Measurements from ENCODE around the gene NDRG4.
A peak's percentile ranks its signal among the peaks of the same experiment; 100 is the strongest.

The NDRG4 gene

DNA sequence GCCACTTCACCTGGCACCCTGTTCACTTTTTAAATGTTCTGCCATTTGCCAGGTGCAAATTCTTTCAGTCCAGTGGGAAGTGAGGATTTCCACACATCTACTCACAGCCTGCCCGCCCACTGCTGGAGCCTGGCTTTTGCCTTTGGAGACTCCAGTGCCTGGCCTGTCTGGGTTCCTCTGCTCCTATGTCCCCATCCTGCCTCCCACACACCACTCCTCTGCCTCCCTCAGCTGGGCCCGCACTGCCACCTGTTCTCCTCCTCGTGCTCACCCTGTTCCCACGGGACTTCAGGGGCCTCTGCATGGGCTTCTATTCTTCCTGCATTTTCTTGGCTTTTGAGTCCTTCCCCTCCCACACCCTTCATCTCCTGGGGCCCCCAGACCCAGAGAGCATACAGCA lies 7.9 kb upstream of the NDRG4 start:
- TF ChIP-seq, protein P1, sequence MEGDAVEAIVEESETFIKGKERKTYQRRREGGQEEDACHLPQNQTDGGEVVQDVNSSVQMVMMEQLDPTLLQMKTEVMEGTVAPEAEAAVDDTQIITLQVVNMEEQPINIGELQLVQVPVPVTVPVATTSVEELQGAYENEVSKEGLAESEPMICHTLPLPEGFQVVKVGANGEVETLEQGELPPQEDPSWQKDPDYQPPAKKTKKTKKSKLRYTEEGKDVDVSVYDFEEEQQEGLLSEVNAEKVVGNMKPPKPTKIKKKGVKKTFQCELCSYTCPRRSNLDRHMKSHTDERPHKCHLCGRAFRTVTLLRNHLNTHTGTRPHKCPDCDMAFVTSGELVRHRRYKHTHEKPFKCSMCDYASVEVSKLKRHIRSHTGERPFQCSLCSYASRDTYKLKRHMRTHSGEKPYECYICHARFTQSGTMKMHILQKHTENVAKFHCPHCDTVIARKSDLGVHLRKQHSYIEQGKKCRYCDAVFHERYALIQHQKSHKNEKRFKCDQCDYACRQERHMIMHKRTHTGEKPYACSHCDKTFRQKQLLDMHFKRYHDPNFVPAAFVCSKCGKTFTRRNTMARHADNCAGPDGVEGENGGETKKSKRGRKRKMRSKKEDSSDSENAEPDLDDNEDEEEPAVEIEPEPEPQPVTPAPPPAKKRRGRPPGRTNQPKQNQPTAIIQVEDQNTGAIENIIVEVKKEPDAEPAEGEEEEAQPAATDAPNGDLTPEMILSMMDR (IDR thresholded peaks at IDR 0.05): no peak

DNA sequence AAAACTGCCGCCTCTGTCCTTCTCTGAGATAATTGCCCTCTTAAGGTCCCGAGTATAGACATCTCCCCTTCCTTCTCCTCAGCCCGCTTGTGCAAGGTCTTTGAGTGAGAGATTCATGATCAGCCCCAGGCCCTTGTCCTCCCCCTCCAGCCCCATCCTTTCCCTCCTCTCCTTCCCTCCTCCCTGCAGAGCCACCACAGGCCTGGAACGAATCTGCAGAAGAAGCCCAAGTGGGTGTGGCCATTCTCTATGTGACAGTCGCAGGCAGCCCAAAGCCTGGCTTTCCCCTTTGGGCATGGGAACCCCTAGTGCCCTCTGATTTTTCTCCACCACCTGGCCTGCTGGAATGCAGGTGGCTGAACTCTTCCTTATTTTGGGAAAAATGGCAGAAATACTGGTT lies 7.2 kb upstream of the NDRG4 start:
- TF ChIP-seq, protein P1 (IDR thresholded peaks at IDR 0.05): no peak

DNA sequence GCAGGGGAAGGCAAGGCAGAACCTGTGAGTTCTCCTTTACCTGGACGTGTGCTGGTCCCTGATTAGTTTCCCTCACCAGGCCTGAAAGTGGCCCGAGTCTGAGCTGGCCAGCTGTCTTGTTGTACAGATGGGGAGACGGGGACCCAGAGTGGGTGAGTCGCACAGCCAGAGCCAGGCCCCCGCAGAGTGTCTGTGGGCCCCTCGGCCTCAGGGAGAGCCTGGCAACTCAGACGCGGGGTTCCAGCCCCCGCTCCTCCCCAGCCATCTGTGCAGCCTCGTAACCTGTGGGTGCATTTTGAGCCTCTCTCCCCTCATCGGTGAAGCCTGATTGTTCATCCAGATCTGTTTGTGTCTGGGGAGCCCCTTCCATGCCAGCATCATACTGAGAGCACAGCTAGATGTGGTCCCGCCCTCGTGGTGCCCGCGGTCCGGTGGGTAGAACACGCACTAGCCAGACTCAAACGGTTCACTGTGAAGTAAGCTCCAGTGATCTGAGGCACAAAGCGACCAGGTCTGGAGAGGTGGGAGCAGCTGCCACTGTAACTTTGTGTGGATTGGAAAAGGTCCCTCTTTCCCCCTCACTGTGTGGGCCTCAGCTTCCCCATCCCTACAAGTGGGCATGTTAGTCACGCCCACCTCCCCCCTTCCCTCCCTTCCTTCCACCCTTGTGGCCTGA lies 6.0 kb upstream of the NDRG4 start:
- TF ChIP-seq, protein P1 (IDR thresholded peaks at IDR 0.05): no peak

DNA sequence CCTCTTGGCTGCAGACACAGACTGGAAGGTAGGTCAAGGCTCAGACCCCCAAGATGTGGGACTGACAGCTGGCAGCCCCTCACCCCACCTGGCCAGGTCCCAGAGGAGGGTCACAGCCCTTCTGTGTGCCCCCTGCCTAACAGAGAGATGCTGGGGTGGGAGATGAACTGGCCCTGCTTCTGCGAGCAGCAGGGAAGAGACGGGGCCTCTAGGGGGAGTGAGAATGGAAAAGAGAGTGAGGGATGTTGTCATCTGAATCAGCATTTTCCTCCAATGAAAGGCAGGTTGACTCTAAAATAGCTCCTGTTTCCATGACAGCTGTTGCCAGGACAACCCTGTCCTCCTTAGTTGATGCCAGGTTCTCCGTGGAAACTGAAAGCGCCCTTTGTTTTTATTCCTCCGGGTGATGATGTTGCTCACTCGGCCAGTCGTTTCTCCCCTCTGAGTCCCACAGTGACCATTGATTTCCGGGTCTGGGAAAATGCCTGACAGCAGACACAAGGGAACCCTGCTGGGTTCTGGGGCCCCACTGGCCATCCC lies 4.9 kb upstream of the NDRG4 start:
- TF ChIP-seq, protein P1 (IDR thresholded peaks at IDR 0.05): peak; percentile 69

DNA sequence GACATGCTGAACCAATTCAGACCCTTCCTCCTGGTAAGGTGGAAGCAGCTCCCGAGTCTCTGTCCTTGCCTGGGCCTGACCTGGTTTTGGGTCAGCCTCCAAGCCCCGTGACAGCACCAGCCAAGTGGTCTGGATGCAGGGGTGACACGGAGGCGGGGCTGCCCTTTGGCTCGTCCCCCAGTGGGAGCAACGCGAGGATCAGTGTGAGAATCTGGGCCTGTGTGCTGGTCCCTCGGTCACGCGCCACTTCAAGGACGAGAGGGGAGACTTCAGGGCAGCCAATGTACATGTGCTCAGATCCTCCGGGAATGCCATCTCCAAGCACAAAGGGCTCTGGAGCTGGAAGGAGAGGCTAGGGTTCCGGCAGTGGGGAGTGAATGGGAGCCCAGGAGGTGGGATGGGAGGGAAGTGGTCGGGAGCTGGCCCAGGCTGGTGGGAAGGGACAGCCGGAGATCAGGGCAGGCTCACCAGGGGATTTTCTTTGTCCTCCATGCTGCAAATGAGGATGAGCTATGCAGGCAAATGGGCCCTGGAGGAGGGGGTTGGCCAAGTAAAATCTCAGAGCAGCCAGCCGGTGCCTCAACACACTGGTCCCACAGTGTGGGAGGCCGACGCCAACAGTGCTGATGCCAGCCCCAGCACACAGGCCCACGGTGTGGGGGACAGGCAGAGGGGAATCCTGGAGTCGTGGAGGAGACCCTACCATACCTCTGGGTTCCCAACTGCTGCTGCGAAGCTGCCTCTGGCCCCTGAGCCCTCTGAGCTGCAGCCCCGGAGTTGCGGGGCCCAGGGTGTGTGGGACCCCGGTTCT lies 4.2 kb upstream of the NDRG4 start:
- TF ChIP-seq, protein P1 (IDR thresholded peaks at IDR 0.05): no peak

DNA sequence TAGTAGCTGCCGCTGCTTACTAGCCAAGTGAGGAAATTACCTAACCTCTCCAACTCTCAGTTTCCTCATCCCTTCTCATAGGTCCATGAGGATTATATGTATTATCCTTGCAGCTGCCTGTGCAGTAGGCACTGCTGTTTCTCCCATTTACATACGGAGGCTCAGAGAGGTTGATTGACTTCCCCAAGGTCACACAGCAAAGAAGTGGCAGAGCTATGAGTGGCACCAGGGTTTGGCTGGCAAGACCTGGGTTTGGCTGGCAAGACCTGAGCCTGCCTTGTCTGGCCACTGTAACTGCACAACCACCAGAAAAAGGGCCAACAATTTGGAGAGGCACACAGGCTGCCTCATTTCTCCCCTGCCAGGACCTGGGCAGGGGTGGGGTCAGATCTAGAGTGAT lies 2.5 kb upstream of the NDRG4 start:
- TF ChIP-seq, protein P1 (IDR thresholded peaks at IDR 0.05): no peak

DNA sequence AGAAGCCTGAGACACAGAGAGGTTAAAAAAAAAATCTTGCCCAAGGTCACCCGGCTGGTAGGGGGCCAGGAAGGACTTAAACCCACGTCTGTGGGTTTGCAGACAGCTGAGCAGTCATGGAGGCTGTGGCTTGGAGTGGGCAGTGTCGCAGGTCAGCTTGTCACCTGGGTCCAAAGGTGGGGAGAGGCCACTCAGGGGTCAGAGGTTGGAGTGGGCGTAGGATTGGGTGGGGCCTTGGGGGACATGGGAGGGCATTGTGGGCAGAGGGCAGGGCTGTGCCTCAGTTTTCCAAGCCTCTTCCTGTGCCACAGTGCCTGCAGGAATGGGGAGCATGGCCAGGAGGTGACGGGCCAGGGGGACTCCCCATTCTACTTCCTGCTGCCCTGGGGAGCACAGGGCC lies 2.0 kb upstream of the NDRG4 start:
- TF ChIP-seq, protein P1 (IDR thresholded peaks at IDR 0.05): no peak
